GM12891 (cell line): ENCODE results near the gene MBNL2.

Experiments
- DNase-seq: peaks from one replicate; pipeline ENCODE4 v3.0.0; 2011; ENCODE audit warnings: low spot score; ENCODE audit not compliant: insufficient read length
- FAIRE-seq: peaks from 2 replicates; lab custom pipeline; 2011; peaks lifted over from hg19 to GRCh38; lab: Jason Lieb, UNC
- PAX5 ChIP-seq: IDR thresholded peaks from 2 replicates; pipeline ENCODE4 v1.6.1; 2011; ENCODE audit warnings: low read length, moderate library complexity, mild to moderate bottlenecking; ENCODE audit not compliant: insufficient read depth, severe bottlenecking
- POLR2A ChIP-seq: IDR thresholded peaks from 2 replicates; pipeline ENCODE4 v1.6.1; 2011; ENCODE audit warnings: low read depth, low read length, control low read depth
- POLR2AphosphoS5 ChIP-seq: IDR thresholded peaks from 2 replicates; pipeline ENCODE4 v1.6.1; 2011; ENCODE audit warnings: low read depth, low read length, control low read depth
- POU2F2 ChIP-seq: IDR thresholded peaks from 2 replicates; pipeline ENCODE4 v1.6.1; 2011; ENCODE audit warnings: low read depth, mild to moderate bottlenecking, control low read depth, low read length, moderate library complexity
- SPI1 ChIP-seq: IDR thresholded peaks from 2 replicates; pipeline ENCODE4 v1.6.1; 2011; ENCODE audit warnings: low read depth, low read length, control low read depth
- TAF1 ChIP-seq: IDR thresholded peaks from 2 replicates; pipeline ENCODE4 v1.6.1; 2011; ENCODE audit warnings: low read depth, low read length, control low read depth

The MBNL2 gene

GRCh38 chr13:97327506-97328221, 105.5 kb downstream of the MBNL2 start:
- FAIRE-seq (no peak), DNase-seq (no peak)
- TF ChIP-seq POU2F2, result no peak
- no peak for TF ChIP-seq PAX5
- TF ChIP-seq POLR2A, result no peak
- no peak for TF ChIP-seq SPI1
- no peak for TF ChIP-seq TAF1
- no peak for TF ChIP-seq POLR2AphosphoS5

- DNase-seq (no peak), FAIRE-seq (no peak)
- TF ChIP-seq POLR2A, result no peak
- no peak for TF ChIP-seq POLR2AphosphoS5
Observed at GRCh38 chr13:97328222-97328790, 106.2 kb downstream of the MBNL2 start.

- DNase-seq (no peak), FAIRE-seq (peak; percentile 41)
- TF ChIP-seq POLR2A (no peak), POLR2AphosphoS5 (no peak), POU2F2 (no peak), PAX5 (no peak), TAF1 (no peak), SPI1 (no peak)
Observed at GRCh38 chr13:97329331-97329730, 107.2 kb downstream of the MBNL2 start.

- FAIRE-seq (no peak), DNase-seq (no peak)
- no peak for TF ChIP-seq TAF1
- TF ChIP-seq POLR2A, result no peak
- TF ChIP-seq PAX5, result no peak
Observed at GRCh38 chr13:97330448-97330847, 108.3 kb downstream of the MBNL2 start.

GRCh38 chr13:97332742-97333141, 110.6 kb downstream of the MBNL2 start:
- DNase-seq (no peak), FAIRE-seq (no peak)
- TF ChIP-seq POU2F2 (no peak), PAX5 (no peak), SPI1 (no peak), TAF1 (no peak), POLR2A (no peak), POLR2AphosphoS5 (no peak)

GRCh38 chr13:97333983-97334382, 111.8 kb downstream of the MBNL2 start:
- DNase-seq (no peak), FAIRE-seq (no peak)
- no peak for TF ChIP-seq PAX5
- TF ChIP-seq POU2F2, result no peak
- TF ChIP-seq POLR2AphosphoS5, result no peak
- TF ChIP-seq SPI1, result no peak
- TF ChIP-seq POLR2A, result no peak
- TF ChIP-seq TAF1, result no peak

- DNase-seq (no peak), FAIRE-seq (no peak)
- TF ChIP-seq POLR2A, result no peak
- no peak for TF ChIP-seq POLR2AphosphoS5
- TF ChIP-seq PAX5, result no peak
- no peak for TF ChIP-seq TAF1
- no peak for TF ChIP-seq SPI1
- no peak for TF ChIP-seq POU2F2
Observed at GRCh38 chr13:97334690-97335089, 112.6 kb downstream of the MBNL2 start.

GRCh38 chr13:97335488-97336134, 113.5 kb downstream of the MBNL2 start:
- no peak for FAIRE-seq
- TF ChIP-seq POLR2A, result no peak
- TF ChIP-seq TAF1, result no peak
- TF ChIP-seq POLR2AphosphoS5, result no peak
- no peak for TF ChIP-seq PAX5
- no peak for TF ChIP-seq POU2F2
- no peak for TF ChIP-seq SPI1

GRCh38 chr13:97337985-97338499, 115.9 kb downstream of the MBNL2 start:
- TF ChIP-seq POLR2A, result no peak
- no peak for TF ChIP-seq SPI1
- TF ChIP-seq POLR2AphosphoS5, result no peak
- TF ChIP-seq TAF1, result no peak
- no peak for TF ChIP-seq POU2F2
- no peak for TF ChIP-seq PAX5
- no peak for DNase-seq
- no peak for FAIRE-seq

More at GRCh38 chr13:97335488-97336134, 113.5 kb downstream of the MBNL2 start:
- DNase-seq, result no peak
